HepG2 (cell line): Measurements from ENCODE around the gene SLC5A8. TPM values are rescaled to one million over a fixed set of nuclear protein-coding genes. Genes with fewer than 3 reads are reported as not detected.

Source experiments
- ATAC-seq: fragments of 200-7000 bp; cut with Tn5 transposase; 3 replicates; pipeline ENCODE4 v1.9.1; 2020; ENCODE audit warnings: mild to moderate bottlenecking, moderate library complexity
- BruUV-seq: library from RNA; stranded (reverse); fragments of 400-500 nt; replicated peaks from 2 replicates; lab custom pipeline; 2021; lab: Mats Ljungman, UMichigan
- CTCF ChIA-PET: fragments of 300-600 bp; formaldehyde crosslinking; extraction: SDS; loops from one replicate; lab custom pipeline; 2021; ENCODE audit warnings: low total read pairs, inconsistent platforms, low intra/inter-chr PET ratio; lab: Yijun Ruan, JAX
- POLR2A ChIA-PET: fragments of 350-600 bp; sonication (Branson Sonifier 250); formaldehyde crosslinking; loops from one replicate; lab custom pipeline; 2020; ENCODE audit warnings: antibody characterized with exemption, inconsistent platforms; lab: Yijun Ruan, JAX
- DNase-seq: peaks from one replicate; pipeline ENCODE4 v3.0.0-alpha.2; 2015; ENCODE audit warnings: low spot score
- FAIRE-seq: peaks from 3 replicates; lab custom pipeline; 2011; peaks lifted over from hg19 to GRCh38; lab: Jason Lieb, UNC
- H2AFZ ChIP-seq: one replicate; pipeline ENCODE4 v1.6.1; 2011; ENCODE audit warnings: low read length, inconsistent platforms
- H3K27ac ChIP-seq: fragments of 300-600 bp; 3 replicates; pipeline ENCODE4 v1.8.0; 2011; ENCODE audit warnings: mixed run types, mild to moderate bottlenecking, mixed read lengths, low read length, inconsistent platforms; ENCODE audit not compliant: insufficient read depth; ENCODE audit errors: extremely low read length
- H3K27me3 ChIP-seq, 2 experiments: fragments of 200-600 bp in 1 of 2; 2 replicates in 1 of 2; 3 replicates in 1 of 2; pipeline versions ENCODE4 v1.6.0 to v1.8.0; 2011; ENCODE audit warnings: low read length in 2 of 2, mild to moderate bottlenecking in 2 of 2, moderate library complexity in 2 of 2, inconsistent platforms in 1 of 2; ENCODE audit not compliant: insufficient read depth in 2 of 2, control insufficient read depth in 1 of 2
- H3K36me3 ChIP-seq, 2 experiments: fragments of 200-600 bp in 1 of 2; replicated peaks in 1 of 2; 2 replicates in 1 of 2; 3 replicates in 1 of 2; pipeline versions ENCODE4 v1.5.1 to v1.8.0; 2011; ENCODE audit warnings: low read length in 2 of 2, inconsistent platforms in 1 of 2; ENCODE audit not compliant: insufficient read depth in 2 of 2, control insufficient read depth in 1 of 2
- H3K4me1 ChIP-seq: 2 replicates; pipeline ENCODE4 v1.5.1; 2012; ENCODE audit warnings: low read length, inconsistent platforms; ENCODE audit not compliant: insufficient read depth
- H3K4me2 ChIP-seq: 2 replicates; pipeline ENCODE4 v1.6.0; 2011; ENCODE audit warnings: low read depth, low read length, inconsistent platforms
- H3K4me3 ChIP-seq, 3 experiments: fragments of 200-600 bp in 1 of 3; sonication (generic), shearing (Covaris generic) in 1 of 3; replicated peaks in 1 of 3; 2 replicates each; pipeline ENCODE4 v1.5.1; 2011 to 2016; ENCODE audit warnings: low read length in 3 of 3, inconsistent platforms in 2 of 3, low read depth in 2 of 3, mild to moderate bottlenecking in 2 of 3, control low read depth in 1 of 3, mixed read lengths in 1 of 3; ENCODE audit not compliant: insufficient read depth in 1 of 3
- H3K79me2 ChIP-seq: one replicate; pipeline ENCODE4 v1.6.1; 2011; ENCODE audit warnings: low read length, inconsistent platforms; ENCODE audit not compliant: insufficient read depth
- H3K9ac ChIP-seq: 2 replicates; pipeline ENCODE4 v1.6.0; 2011; ENCODE audit warnings: mild to moderate bottlenecking, low read depth, low read length, inconsistent platforms; ENCODE audit not compliant: insufficient read depth
- H3K9me3 ChIP-seq: 2 replicates; pipeline ENCODE4 v1.5.1; 2012; ENCODE audit warnings: mild to moderate bottlenecking, low read length
- H4K20me1 ChIP-seq: 2 replicates; pipeline ENCODE4 v1.6.0; 2011; ENCODE audit warnings: inconsistent platforms, mild to moderate bottlenecking, low read length, moderate library complexity; ENCODE audit not compliant: insufficient read depth
- CBFB ChIP-seq: sonication (generic); formaldehyde crosslinking; IDR thresholded peaks from 2 replicates; pipeline ENCODE4 v1.4.0; 2020; ENCODE audit warnings: missing genetic modification reagents
- KMT2B ChIP-seq: IDR thresholded peaks from 2 replicates; pipeline ENCODE4 v1.6.1; 2016; ENCODE audit warnings: missing genetic modification reagents, missing compliant biosample characterization
- NR1H2 ChIP-seq: sonication (generic); formaldehyde crosslinking; IDR thresholded peaks from 2 replicates; pipeline ENCODE4 v1.8.1; 2022; ENCODE audit warnings: low read depth, missing genetic modification reagents, borderline replicate concordance
- SYNCRIP ChIP-seq: fragments of 200-400 bp; formaldehyde crosslinking; IDR thresholded peaks from 2 replicates; pipeline ENCODE4 v1.6.1; 2018; ENCODE audit warnings: mild to moderate bottlenecking, low read depth, low read length; ENCODE audit not compliant: insufficient read depth
- TRIM24 ChIP-seq: sonication (generic); formaldehyde crosslinking; IDR thresholded peaks from 2 replicates; pipeline ENCODE4 v1.8.0; 2022; ENCODE audit warnings: mild to moderate bottlenecking, missing genetic modification reagents
- ZNF251 ChIP-seq: sonication (generic); formaldehyde crosslinking; IDR thresholded peaks from 2 replicates; pipeline ENCODE4 v1.9.0; 2021; ENCODE audit warnings: mild to moderate bottlenecking, missing genetic modification reagents
- ZSCAN9 ChIP-seq: IDR thresholded peaks from 2 replicates; pipeline ENCODE4 v1.6.1; 2016; ENCODE audit warnings: borderline replicate concordance
- ZZZ3 ChIP-seq: sonication (generic); formaldehyde crosslinking; IDR thresholded peaks from 2 replicates; pipeline ENCODE4 v1.4.0; 2020; ENCODE audit warnings: missing genetic modification reagents, mild to moderate bottlenecking, borderline replicate concordance
- WGBS: methylation state at CpG from one replicate; pipeline ENCODE4 v1.1.6; 2017; ENCODE audit warnings: low lambda C conversion rate; 5-methylcytosine and 5-hydroxymethylcytosine counted together
- in situ Hi-C: cut with HindIII; loops from 2 replicates; pipeline ENCODE4 v1.10.0; 2017; ENCODE audit warnings: low pct_unique_long_range_greater_than_20kb; ENCODE audit not compliant: extremely low pct_ligation_motif_present
- intact Hi-C: fragments of 100-400 bp; cut with micrococcal nuclease; formaldehyde crosslinking; loops from one replicate; pipeline ENCODE4 v1.10.0; 2022; ENCODE audit not compliant: unreplicated experiment
- polyA plus RNA-seq, 8 experiments: library from polyadenylated mRNA; depleted of rRNA in 3 of 8; stranded (reverse) in 7 of 8; unstranded in 1 of 8; fragments of >200 nt; fragmentation: Illumina TruSeq in 4 of 8; extraction: Trizol in 4 of 8; gene quantifications; 2 replicates each; pipeline versions ENCODE4 v1.2.1 to v1.2.3, GENCODE V29; 2011 to 2016; ENCODE audit warnings: low read depth in 4 of 8, missing spikeins in 1 of 8, mixed read lengths in 1 of 8; ENCODE audit not compliant: insufficient read depth in 1 of 8
- total RNA-seq, 5 experiments: library from RNA; depleted of rRNA; stranded (reverse); fragments of >200 nt; fragmentation: Illumina TruSeq; extraction: Trizol; gene quantifications; 2 replicates each; pipeline ENCODE4 v1.2.3, GENCODE V29; 2016; ENCODE audit warnings: low read depth in 1 of 5
- TF ChIP-seq, protein P1 (sequence below): sonication (generic); formaldehyde crosslinking; conservative IDR thresholded peaks from 2 replicates; pipeline ENCODE4 v1.8.1; 2023; ENCODE audit warnings: missing genetic modification reagents
- TF ChIP-seq, protein P2 (sequence below): sonication (generic); formaldehyde crosslinking; IDR thresholded peaks from 2 replicates; pipeline ENCODE4 v1.4.0; 2020; ENCODE audit warnings: mild to moderate bottlenecking, missing genetic modification reagents
- TF ChIP-seq, protein P3 (sequence below): sonication (generic); formaldehyde crosslinking; conservative IDR thresholded peaks from 2 replicates; pipeline ENCODE4 v1.8.0; 2022; ENCODE audit warnings: missing genetic modification reagents

SLC5A8 gene
- total and polyA plus RNA-seq, 2 of the 13 experiments (the other 11 are each of a cell fraction or from before 2014, with no cell fraction given): not detected

DNA sequence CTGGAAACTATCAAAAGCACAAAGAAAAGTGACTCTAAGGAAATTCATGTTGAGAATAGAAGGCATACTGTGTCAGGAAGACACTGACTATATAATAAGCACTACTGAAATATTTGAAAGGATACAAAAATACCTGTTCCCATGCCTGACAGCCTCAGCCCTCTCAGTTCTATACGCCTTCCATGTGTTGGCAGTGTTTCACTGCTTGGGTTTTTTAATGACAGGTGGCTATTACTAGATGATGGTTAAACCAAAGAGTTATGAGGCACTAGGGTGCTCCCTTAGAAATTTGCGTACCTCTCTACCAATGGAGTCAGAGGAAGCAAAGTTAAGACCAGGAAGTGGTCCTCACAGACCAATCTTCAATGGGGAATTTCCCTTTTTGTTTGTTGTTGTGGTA, 25.6 kb upstream of the SLC5A8 start:
- intact Hi-C loops: no loop called here
- no peak overlapping the region for H2AFZ ChIP-seq
- H3K79me2 ChIP-seq: no peaks in the 10 kb centered on the region
- H4K20me1 ChIP-seq: no peaks in the 10 kb centered on the region
- no peak for FAIRE-seq
- no peak overlapping the region for H3K4me3 ChIP-seq
- no peak for DNase-seq
- BruUV-seq: no TSS peak
- ChIA-PET CTCF (no interaction called here), POLR2A (no interaction called here)
- no peaks in the 10 kb centered on the region for H3K4me1 ChIP-seq
- no peaks in the 10 kb centered on the region for H3K36me3 ChIP-seq
- H3K27ac ChIP-seq: no peak overlapping the region
- no peak overlapping the region for H3K4me2 ChIP-seq
- no peaks in the 10 kb centered on the region for H3K9me3 ChIP-seq
- 38% methylated on average over 2 of the region's 2 CpGs for WGBS
- no peak for ATAC-seq
- TF ChIP-seq TRIM24 (CRISPR knock-in tag) (no peak), NR1H2 (CRISPR knock-in tag) (no peak), CBFB (CRISPR knock-in tag) (no peak), ZZZ3 (CRISPR knock-in tag) (no peak), ZNF251 (CRISPR knock-in tag) (no peak), ZSCAN9 (CRISPR knock-in tag) (no peak), KMT2B (no peak), SYNCRIP (no peak)
- TF ChIP-seq, protein P1, sequence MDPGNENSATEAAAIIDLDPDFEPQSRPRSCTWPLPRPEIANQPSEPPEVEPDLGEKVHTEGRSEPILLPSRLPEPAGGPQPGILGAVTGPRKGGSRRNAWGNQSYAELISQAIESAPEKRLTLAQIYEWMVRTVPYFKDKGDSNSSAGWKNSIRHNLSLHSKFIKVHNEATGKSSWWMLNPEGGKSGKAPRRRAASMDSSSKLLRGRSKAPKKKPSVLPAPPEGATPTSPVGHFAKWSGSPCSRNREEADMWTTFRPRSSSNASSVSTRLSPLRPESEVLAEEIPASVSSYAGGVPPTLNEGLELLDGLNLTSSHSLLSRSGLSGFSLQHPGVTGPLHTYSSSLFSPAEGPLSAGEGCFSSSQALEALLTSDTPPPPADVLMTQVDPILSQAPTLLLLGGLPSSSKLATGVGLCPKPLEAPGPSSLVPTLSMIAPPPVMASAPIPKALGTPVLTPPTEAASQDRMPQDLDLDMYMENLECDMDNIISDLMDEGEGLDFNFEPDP (CRISPR knock-in tag): no peak
- TF ChIP-seq, protein P2, sequence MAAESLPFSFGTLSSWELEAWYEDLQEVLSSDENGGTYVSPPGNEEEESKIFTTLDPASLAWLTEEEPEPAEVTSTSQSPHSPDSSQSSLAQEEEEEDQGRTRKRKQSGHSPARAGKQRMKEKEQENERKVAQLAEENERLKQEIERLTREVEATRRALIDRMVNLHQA: no peak
- TF ChIP-seq, protein P3, sequence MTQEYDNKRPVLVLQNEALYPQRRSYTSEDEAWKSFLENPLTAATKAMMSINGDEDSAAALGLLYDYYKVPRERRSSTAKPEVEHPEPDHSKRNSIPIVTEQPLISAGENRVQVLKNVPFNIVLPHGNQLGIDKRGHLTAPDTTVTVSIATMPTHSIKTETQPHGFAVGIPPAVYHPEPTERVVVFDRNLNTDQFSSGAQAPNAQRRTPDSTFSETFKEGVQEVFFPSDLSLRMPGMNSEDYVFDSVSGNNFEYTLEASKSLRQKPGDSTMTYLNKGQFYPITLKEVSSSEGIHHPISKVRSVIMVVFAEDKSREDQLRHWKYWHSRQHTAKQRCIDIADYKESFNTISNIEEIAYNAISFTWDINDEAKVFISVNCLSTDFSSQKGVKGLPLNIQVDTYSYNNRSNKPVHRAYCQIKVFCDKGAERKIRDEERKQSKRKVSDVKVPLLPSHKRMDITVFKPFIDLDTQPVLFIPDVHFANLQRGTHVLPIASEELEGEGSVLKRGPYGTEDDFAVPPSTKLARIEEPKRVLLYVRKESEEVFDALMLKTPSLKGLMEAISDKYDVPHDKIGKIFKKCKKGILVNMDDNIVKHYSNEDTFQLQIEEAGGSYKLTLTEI (CRISPR knock-in tag): no peak
- in situ Hi-C loops: no loop called here
- peaks cover 2 to 5% of the 10 kb centered on the region in 2 experiments; a peak in 3 of 5 replicates for H3K27me3 ChIP-seq
- no peak overlapping the region for H3K9ac ChIP-seq
